Mesenchymal stem cell (in vitro differentiated cells and primary cell): ENCODE measurements around the gene UNKL.

Source experiments
- DNase-seq: peaks from one replicate; pipeline ENCODE4 v3.0.0-alpha.2; 2013
- H2AFZ ChIP-seq: one replicate; pipeline ENCODE4 v1.6.1; 2013; ENCODE audit warnings: low read depth, mild to moderate bottlenecking, control low read depth, inconsistent platforms, low read length, moderate library complexity
- H2AK5ac ChIP-seq: 2 replicates; pipeline ENCODE4 v1.6.1; 2013; ENCODE audit warnings: low read length, moderate library complexity, mild to moderate bottlenecking, inconsistent platforms; ENCODE audit not compliant: severe bottlenecking
- H2BK120ac ChIP-seq: one replicate; pipeline ENCODE4 v1.6.1; 2013; ENCODE audit warnings: low read depth, mild to moderate bottlenecking, inconsistent platforms, low read length, moderate library complexity
- H2BK12ac ChIP-seq, 2 experiments: one replicate each; pipeline ENCODE4 v1.6.1; 2013; ENCODE audit warnings: inconsistent platforms in 2 of 2, low read length in 2 of 2, mild to moderate bottlenecking in 2 of 2, moderate library complexity in 2 of 2, control low read depth in 1 of 2
- H2BK15ac ChIP-seq: one replicate; pipeline ENCODE4 v1.6.1; 2013; ENCODE audit warnings: mild to moderate bottlenecking, low read depth, inconsistent platforms; ENCODE audit not compliant: poor library complexity, severe bottlenecking
- H2BK5ac ChIP-seq: 2 replicates; pipeline ENCODE4 v1.6.1; 2013; ENCODE audit warnings: low read depth, mild to moderate bottlenecking, low read length, control low read depth, inconsistent platforms; ENCODE audit not compliant: poor library complexity, severe bottlenecking
- H3K14ac ChIP-seq, 2 experiments: one replicate each; pipeline ENCODE4 v1.6.1; 2013; ENCODE audit warnings: inconsistent platforms in 2 of 2, low read length in 2 of 2, control low read depth in 1 of 2, mild to moderate bottlenecking in 1 of 2, moderate library complexity in 1 of 2
- H3K18ac ChIP-seq, 2 experiments: one replicate each; pipeline ENCODE4 v1.6.1; 2013; ENCODE audit warnings: inconsistent platforms in 2 of 2, low read length in 2 of 2, control low read depth in 1 of 2, low read depth in 1 of 2, mild to moderate bottlenecking in 1 of 2
- H3K23ac ChIP-seq, 2 experiments: one replicate each; pipeline ENCODE4 v1.6.1; 2013; ENCODE audit warnings: inconsistent platforms in 2 of 2, low read length in 2 of 2, mild to moderate bottlenecking in 2 of 2, moderate library complexity in 2 of 2, control low read depth in 1 of 2
- H3K27ac ChIP-seq: 2 replicates; pipeline ENCODE4 v1.5.1; 2013; ENCODE audit warnings: mild to moderate bottlenecking, moderate library complexity, low read length, control low read depth, inconsistent platforms; ENCODE audit not compliant: poor library complexity, severe bottlenecking
- H3K27me3 ChIP-seq, 2 experiments: 2 replicates each; pipeline versions ENCODE4 v1.6.1 to v1.7.0; 2013; ENCODE audit warnings: low read length in 2 of 2, mild to moderate bottlenecking in 2 of 2, moderate library complexity in 2 of 2, control low read depth in 1 of 2, inconsistent platforms in 1 of 2; ENCODE audit not compliant: control insufficient read depth in 1 of 2, insufficient read depth in 1 of 2
- H3K36me3 ChIP-seq, 2 experiments: 2 replicates each; pipeline versions ENCODE4 v1.6.1 to v1.7.0; 2013; ENCODE audit warnings: low read length in 2 of 2, control low read depth in 1 of 2, inconsistent platforms in 1 of 2, low read depth in 1 of 2, mild to moderate bottlenecking in 1 of 2; ENCODE audit not compliant: insufficient read depth in 2 of 2, control insufficient read depth in 1 of 2
- H3K4ac ChIP-seq, 2 experiments: one replicate each; pipeline ENCODE4 v1.6.1; 2013; ENCODE audit warnings: inconsistent platforms in 2 of 2, low read length in 2 of 2, mild to moderate bottlenecking in 2 of 2, moderate library complexity in 2 of 2, control low read depth in 1 of 2, low read depth in 1 of 2
- H3K4me1 ChIP-seq: 2 replicates; pipeline ENCODE4 v1.6.1; 2013; ENCODE audit warnings: low read depth, low read length, control low read depth; ENCODE audit not compliant: control insufficient read depth, insufficient read depth
- H3K4me2 ChIP-seq: 2 replicates; pipeline ENCODE4 v1.6.1; 2013; ENCODE audit warnings: low read length, mild to moderate bottlenecking, inconsistent platforms; ENCODE audit not compliant: poor library complexity, severe bottlenecking
- H3K4me3 ChIP-seq, 2 experiments: 2 replicates each; pipeline versions ENCODE4 v1.5.1 to v1.7.0; 2013; ENCODE audit warnings: low read length in 2 of 2, mild to moderate bottlenecking in 2 of 2, control low read depth in 1 of 2, low read depth in 1 of 2; ENCODE audit not compliant: insufficient read depth in 1 of 2
- H3K79me1 ChIP-seq: replicated peaks from 2 replicates; pipeline ENCODE4 v1.6.1; 2013; ENCODE audit warnings: mild to moderate bottlenecking, control low read depth, low read length, inconsistent platforms; ENCODE audit not compliant: poor library complexity, severe bottlenecking
- H3K9ac ChIP-seq: 2 replicates; pipeline ENCODE4 v1.7.0; 2013; ENCODE audit warnings: mild to moderate bottlenecking, low read length, moderate library complexity
- H3K9me3 ChIP-seq: 2 replicates; pipeline ENCODE4 v1.7.0; 2013; ENCODE audit warnings: mild to moderate bottlenecking, low read length; ENCODE audit not compliant: control insufficient read depth
- H4K8ac ChIP-seq: one replicate; pipeline ENCODE4 v1.6.1; 2013; ENCODE audit warnings: inconsistent platforms, mild to moderate bottlenecking, low read length, moderate library complexity
- H4K91ac ChIP-seq: one replicate; pipeline ENCODE4 v1.6.1; 2013; ENCODE audit warnings: mild to moderate bottlenecking, low read length, inconsistent platforms
- WGBS: methylation state at CpG from one replicate; pipeline ENCODE4 v1.1.7; 2013; ENCODE audit warnings: mixed read lengths; 5-methylcytosine and 5-hydroxymethylcytosine counted together

The UNKL gene

DNA sequence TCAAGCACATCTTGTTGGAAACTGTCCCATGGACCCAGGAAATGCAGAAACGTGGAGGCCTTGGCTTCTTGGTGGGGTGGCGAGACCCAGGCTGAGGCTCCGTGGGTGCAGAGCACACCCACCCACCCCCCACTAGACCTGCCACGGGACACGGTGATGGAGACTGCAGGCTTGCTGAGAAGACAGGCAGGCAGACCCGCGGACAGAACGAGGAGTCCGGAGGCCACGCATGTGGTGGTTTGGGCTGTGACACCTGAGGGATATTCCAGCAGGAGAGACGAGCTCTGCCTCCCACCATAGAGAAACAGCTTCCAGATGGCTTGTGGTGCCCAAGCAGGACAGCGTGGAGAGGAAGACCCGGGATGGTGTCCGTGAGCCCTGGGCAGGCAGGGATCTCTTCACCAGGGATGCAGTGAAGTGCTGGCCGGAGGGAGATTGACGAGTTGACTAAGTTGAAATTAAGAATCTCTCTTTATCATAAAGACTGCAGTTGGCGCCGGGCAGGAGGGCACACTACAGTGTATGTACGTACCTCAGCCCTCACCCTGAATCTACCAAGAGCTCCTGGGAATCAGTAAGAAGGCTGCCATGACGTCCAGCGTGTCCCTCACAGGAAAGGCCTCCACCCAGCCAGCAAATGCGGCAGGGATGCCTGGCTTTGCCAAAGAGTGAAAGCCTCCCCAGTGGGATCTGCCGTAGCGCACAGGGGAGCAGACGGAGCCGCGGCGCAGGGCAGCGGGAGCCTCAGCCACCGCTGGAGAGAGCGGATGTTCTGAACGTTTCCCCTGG, 96.8 kb downstream of the UNKL start:
- no peak overlapping the region for H2AFZ ChIP-seq
- H3K9me3 ChIP-seq = no peaks in the 10 kb centered on the region
- H2BK15ac ChIP-seq = no peak overlapping the region
- DNase-seq = no peak
- no peak overlapping the region for H2BK120ac ChIP-seq
- no peaks in the 10 kb centered on the region for H3K27me3 ChIP-seq
- H4K8ac ChIP-seq = no peak overlapping the region
- H3K4me2 ChIP-seq = no peak overlapping the region
- no peak overlapping the region for H3K4me3 ChIP-seq
- H3K9ac ChIP-seq = no peak overlapping the region
- H3K79me1 ChIP-seq = peaks cover 37% of the 10 kb centered on the region
- H3K18ac ChIP-seq = no peak overlapping the region
- no peak overlapping the region for H2AK5ac ChIP-seq
- H3K23ac ChIP-seq = no peak overlapping the region
- no peak overlapping the region for H2BK12ac ChIP-seq
- WGBS = 97% methylated on average over 32 of the region's 32 CpGs
- no peak overlapping the region for H3K4ac ChIP-seq
- peaks cover 86 to 95% of the 10 kb centered on the region in 2 experiments for H3K36me3 ChIP-seq
- H4K91ac ChIP-seq = no peak overlapping the region
- no peak overlapping the region for H3K14ac ChIP-seq
- H3K27ac ChIP-seq = no peak overlapping the region
- H3K4me1 ChIP-seq = peaks cover 15% of the 10 kb centered on the region
- no peak overlapping the region for H2BK5ac ChIP-seq

DNA sequence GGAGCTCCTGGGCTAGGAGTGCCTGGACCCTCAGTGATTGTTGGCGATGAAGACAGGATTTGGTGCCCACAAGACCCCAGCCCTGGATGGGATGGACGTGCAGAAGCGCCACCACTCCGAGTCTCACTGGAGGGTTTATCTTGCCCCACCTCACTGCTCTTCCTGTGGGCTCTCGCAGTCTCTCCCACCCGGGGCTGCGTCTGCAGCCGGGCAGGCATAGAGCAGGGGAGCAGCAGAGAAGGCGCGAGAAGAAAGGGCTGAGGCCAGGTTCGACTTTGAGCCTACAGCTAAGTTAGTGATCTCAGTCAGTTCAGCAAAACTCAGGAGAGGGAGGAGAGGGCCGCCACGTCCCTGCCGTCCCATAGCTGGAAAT, 98.5 kb downstream of the UNKL start:
- no peak overlapping the region for H3K9ac ChIP-seq
- peaks cover 29% of the 10 kb centered on the region for H3K4me1 ChIP-seq
- H3K23ac ChIP-seq = no peak overlapping the region
- no peak overlapping the region for H2BK120ac ChIP-seq
- DNase-seq = no peak
- H2BK12ac ChIP-seq = no peak overlapping the region
- no peak overlapping the region for H3K14ac ChIP-seq
- H3K4me3 ChIP-seq = no peak overlapping the region
- no peak overlapping the region for H3K4me2 ChIP-seq
- H4K91ac ChIP-seq = no peak overlapping the region
- H3K4ac ChIP-seq = no peak overlapping the region
- H3K9me3 ChIP-seq = no peaks in the 10 kb centered on the region
- H3K18ac ChIP-seq = no peak overlapping the region
- WGBS = 93% methylated on average over 14 of the region's 14 CpGs
- H2AFZ ChIP-seq = no peak overlapping the region
- no peak overlapping the region for H4K8ac ChIP-seq
- H2BK15ac ChIP-seq = no peak overlapping the region
- peaks cover 35% of the 10 kb centered on the region for H3K79me1 ChIP-seq
- no peak overlapping the region for H2BK5ac ChIP-seq
- no peak overlapping the region for H2AK5ac ChIP-seq
- no peaks in the 10 kb centered on the region for H3K27me3 ChIP-seq
- H3K27ac ChIP-seq = no peak overlapping the region
- peaks cover 75 to 90% of the 10 kb centered on the region in 2 experiments for H3K36me3 ChIP-seq

DNA sequence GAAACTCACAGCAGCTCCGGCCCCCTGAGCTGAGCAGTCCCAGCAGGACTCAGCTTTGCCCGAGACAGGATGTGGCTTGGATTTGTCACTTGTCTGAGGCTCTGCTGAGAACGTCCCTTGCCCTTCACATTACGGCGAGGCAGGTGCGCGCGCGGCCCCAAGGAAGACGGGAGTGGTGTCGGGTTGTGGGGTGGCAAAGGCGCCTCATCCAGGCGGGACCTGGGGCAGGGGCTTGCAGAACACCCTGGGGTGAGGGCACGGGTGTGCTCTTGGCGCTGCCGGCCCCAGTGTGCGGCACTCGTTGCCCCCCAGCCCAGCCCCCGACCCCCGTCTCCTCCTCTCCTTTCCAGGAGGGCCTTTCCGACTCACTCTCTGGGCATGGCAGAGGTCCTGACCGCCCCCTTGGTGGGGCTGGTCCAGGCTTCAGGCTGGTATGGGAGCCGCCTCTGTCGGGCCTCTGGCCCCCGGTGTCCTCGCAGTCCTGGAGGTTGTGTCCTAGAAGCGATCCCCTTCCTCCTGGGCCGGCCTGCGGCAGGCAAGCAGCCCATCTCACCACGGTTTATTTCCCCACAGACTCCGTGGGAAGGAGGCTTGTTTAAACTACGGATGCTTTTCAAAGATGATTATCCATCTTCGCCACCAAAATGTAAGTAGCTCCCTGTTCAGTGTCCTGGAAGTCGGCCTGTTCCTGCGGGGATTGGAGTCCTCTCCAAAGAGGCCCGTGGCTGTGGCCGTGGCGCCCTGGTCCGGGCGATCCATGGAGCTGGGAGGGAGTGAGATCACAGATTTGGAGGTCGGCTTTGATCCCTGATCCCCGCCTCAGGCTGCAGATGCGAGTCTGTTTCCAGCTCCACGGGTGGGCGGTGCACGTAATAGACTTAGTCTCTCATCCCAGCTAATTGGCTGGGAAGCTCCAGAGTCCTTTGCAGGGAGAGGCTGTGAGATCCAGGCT, 99.1 kb downstream of the UNKL start:
- H2BK15ac ChIP-seq = no peak overlapping the region
- peaks cover 69 to 84% of the 10 kb centered on the region in 2 experiments for H3K36me3 ChIP-seq
- no peak overlapping the region for H2BK120ac ChIP-seq
- DNase-seq = no peak
- no peak overlapping the region for H4K91ac ChIP-seq
- WGBS = 94% methylated on average over 46 of the region's 46 CpGs
- H3K23ac ChIP-seq = no peak overlapping the region
- H3K4me2 ChIP-seq = no peak overlapping the region
- H3K14ac ChIP-seq = no peak overlapping the region
- peaks cover 31% of the 10 kb centered on the region for H3K4me1 ChIP-seq
- H3K4me3 ChIP-seq = no peak overlapping the region
- H2BK5ac ChIP-seq = no peak overlapping the region
- no peaks in the 10 kb centered on the region for H3K27me3 ChIP-seq
- H2AFZ ChIP-seq = no peak overlapping the region
- no peak overlapping the region for H3K4ac ChIP-seq
- H3K9me3 ChIP-seq = no peaks in the 10 kb centered on the region
- no peak overlapping the region for H4K8ac ChIP-seq
- H3K27ac ChIP-seq = no peak overlapping the region
- H3K79me1 ChIP-seq = peaks cover 29% of the 10 kb centered on the region
- H2AK5ac ChIP-seq = no peak overlapping the region
- H2BK12ac ChIP-seq = no peak overlapping the region
- H3K18ac ChIP-seq = no peak overlapping the region
- no peak overlapping the region for H3K9ac ChIP-seq

DNA sequence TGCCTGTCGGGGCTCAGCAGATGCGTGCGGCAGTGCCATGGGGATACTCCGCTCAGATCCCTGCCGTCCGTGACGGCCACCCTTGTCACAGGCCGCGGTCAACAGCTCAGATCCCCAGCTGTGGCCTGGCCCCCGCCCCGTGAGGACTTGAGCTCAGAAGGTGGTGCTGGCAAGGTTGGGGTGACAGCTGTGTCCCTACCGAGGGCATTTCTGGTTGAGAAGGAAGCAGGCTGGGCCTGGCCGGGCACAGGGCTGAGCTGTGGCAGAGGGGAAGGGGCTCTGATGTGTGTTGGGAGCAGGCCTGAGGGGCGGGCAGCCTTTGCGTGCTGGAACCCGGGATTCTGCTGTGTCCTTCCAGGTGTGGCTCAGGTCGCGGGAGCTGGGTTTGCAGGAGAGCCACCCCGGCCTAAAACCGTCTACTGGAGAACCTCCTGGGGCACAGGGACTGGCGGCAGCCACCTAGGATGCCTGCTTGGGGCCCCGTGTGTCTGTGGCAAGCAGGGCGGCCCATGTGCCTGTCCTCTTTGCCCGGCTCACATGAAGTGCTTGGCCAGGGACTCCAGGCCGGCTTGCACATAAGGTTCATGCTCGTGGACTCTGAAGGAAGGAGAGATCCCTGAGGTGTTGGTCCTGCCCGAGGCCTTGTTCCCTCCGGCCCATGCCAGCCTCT, 100.0 kb downstream of the UNKL start:
- Histone ChIP-seq H3K14ac (no peak overlapping the region), H4K8ac (no peak overlapping the region), H3K4me3 (no peak overlapping the region), H2BK12ac (no peak overlapping the region), H3K27ac (no peak overlapping the region), H3K23ac (no peak overlapping the region), H3K4me2 (no peak overlapping the region), H2BK15ac (no peak overlapping the region), H3K9ac (no peak overlapping the region), H3K4me1 (peaks cover 31% of the 10 kb centered on the region), H3K36me3 (peaks cover 61 to 76% of the 10 kb centered on the region in 2 experiments), H2AK5ac (no peak overlapping the region), H3K4ac (no peak overlapping the region), H2BK120ac (no peak overlapping the region), H3K79me1 (peaks cover 23% of the 10 kb centered on the region), H3K18ac (no peak overlapping the region), H2AFZ (no peak overlapping the region), H4K91ac (no peak overlapping the region), H2BK5ac (no peak overlapping the region), H3K27me3 (no peaks in the 10 kb centered on the region), H3K9me3 (no peaks in the 10 kb centered on the region)
- WGBS = 98% methylated on average over 28 of the region's 28 CpGs
- no peak for DNase-seq
